Keratinocyte (primary cell): Measurements from ENCODE around the gene SH3BGRL3. TPM values are rescaled to one million over a fixed set of nuclear protein-coding genes. Genes with fewer than 3 reads are reported as not detected.
"Not testable (repeated sequence)": the region's sequence is repeated elsewhere in the genome, so short reads cannot be mapped to it uniquely, and the experiment has no call there.

Source experiments
- DNase-seq: peaks from one replicate; pipeline ENCODE4 v3.0.0-alpha.2; 2011; ENCODE audit warnings: low read depth, missing footprints, low spot score
- FAIRE-seq: peaks from 2 replicates; lab custom pipeline; 2011; peaks lifted over from hg19 to GRCh38; lab: Jason Lieb, UNC
- H2AFZ ChIP-seq: 2 replicates; pipeline ENCODE4 v1.6.0; 2012; ENCODE audit warnings: low read length, control low read depth, inconsistent platforms; ENCODE audit not compliant: control insufficient read depth
- H3K27ac ChIP-seq: 2 replicates; pipeline ENCODE4 v1.5.1; 2011; ENCODE audit warnings: low read length; ENCODE audit not compliant: control insufficient read depth, insufficient read depth
- H3K27me3 ChIP-seq: 3 replicates; pipeline ENCODE4 v1.6.0; 2011; ENCODE audit warnings: low read length; ENCODE audit not compliant: control insufficient read depth, insufficient read depth; ENCODE audit errors: extremely low read depth
- H3K36me3 ChIP-seq, 2 experiments: 2 replicates in 1 of 2; 3 replicates in 1 of 2; pipeline ENCODE4 v1.5.1; 2011; ENCODE audit warnings: low read length in 2 of 2, mild to moderate bottlenecking in 1 of 2; ENCODE audit not compliant: control insufficient read depth in 2 of 2, insufficient read depth in 2 of 2; ENCODE audit errors: extremely low read depth in 1 of 2
- H3K4me1 ChIP-seq: 3 replicates; pipeline ENCODE4 v1.5.1; 2011; ENCODE audit warnings: low read length; ENCODE audit not compliant: control insufficient read depth, insufficient read depth; ENCODE audit errors: extremely low read depth
- H3K4me2 ChIP-seq: 3 replicates; pipeline ENCODE4 v1.6.0; 2011; ENCODE audit warnings: low read depth, low read length; ENCODE audit not compliant: control insufficient read depth, insufficient read depth; ENCODE audit errors: extremely low read depth
- H3K4me3 ChIP-seq, 3 experiments: fragments of 200-600 bp in 1 of 3; sonication (generic) in 1 of 3; 2 replicates in 2 of 3; 3 replicates in 1 of 3; pipeline ENCODE4 v1.5.1; 2011 to 2016; ENCODE audit warnings: low read length in 3 of 3, mild to moderate bottlenecking in 3 of 3, control low read depth in 2 of 3, inconsistent platforms in 1 of 3, low read depth in 1 of 3, mixed read lengths in 1 of 3, mixed run types in 1 of 3, moderate library complexity in 1 of 3; ENCODE audit not compliant: control insufficient read depth in 2 of 3, insufficient read depth in 2 of 3; ENCODE audit errors: extremely low read depth in 1 of 3
- H3K79me2 ChIP-seq: 2 replicates; pipeline ENCODE4 v1.6.0; 2012; ENCODE audit warnings: low read length; ENCODE audit not compliant: control insufficient read depth, insufficient read depth
- H3K9ac ChIP-seq: 3 replicates; pipeline ENCODE4 v1.6.0; 2011; ENCODE audit warnings: low read length; ENCODE audit not compliant: control insufficient read depth, insufficient read depth; ENCODE audit errors: extremely low read depth
- H3K9me1 ChIP-seq: 3 replicates; pipeline ENCODE4 v1.6.0; 2011; ENCODE audit warnings: low read length; ENCODE audit not compliant: control insufficient read depth, insufficient read depth; ENCODE audit errors: extremely low read depth
- H3K9me3 ChIP-seq: 2 replicates; pipeline ENCODE4 v1.5.1; 2012; ENCODE audit warnings: low read depth, low read length; ENCODE audit not compliant: control insufficient read depth
- H4K20me1 ChIP-seq: 3 replicates; pipeline ENCODE4 v1.6.0; 2011; ENCODE audit warnings: low read length; ENCODE audit not compliant: control insufficient read depth, insufficient read depth; ENCODE audit errors: extremely low read depth
- EZH2 ChIP-seq: IDR thresholded peaks from one replicate; pipeline ENCODE4 v1.6.1; 2012; ENCODE audit warnings: inconsistent platforms, mild to moderate bottlenecking, low read length, moderate library complexity
- dilution Hi-C: fragments of 300-500 bp; cut with MboI; formaldehyde crosslinking; loops from one replicate; pipeline ENCODE4 v1.7.0; 2020; ENCODE audit warnings: low sequenced_read_pairs; ENCODE audit not compliant: extremely low pct_ligation_motif_present
- polyA plus RNA-seq, 5 experiments: library from polyadenylated mRNA; depleted of rRNA in 3 of 5; stranded (reverse) in 3 of 5; stranded (forward) in 1 of 5; unstranded in 1 of 5; fragments of >200 nt; gene quantifications; 1 replicate in 1 of 5; 2 replicates in 3 of 5; 3 replicates in 1 of 5; pipeline versions ENCODE4 v1.2.1 to v1.2.3, GENCODE V29; 2011 to 2012; ENCODE audit warnings: missing spikeins in 2 of 5, low read depth in 1 of 5, low replicate concordance in 1 of 5
- TF ChIP-seq, protein P1 (sequence below), 3 experiments: IDR thresholded peaks in 1 of 3; conservative IDR thresholded peaks in 1 of 3; optimal IDR thresholded peaks in 1 of 3; 2 replicates in 2 of 3; 3 replicates in 1 of 3; pipeline versions ENCODE3 to v1.5.1; 2011; ENCODE audit warnings: low read length in 3 of 3, mild to moderate bottlenecking in 3 of 3, moderate library complexity in 2 of 3, control low read depth in 1 of 3, inconsistent platforms in 1 of 3; ENCODE audit not compliant: insufficient read depth in 2 of 3; ENCODE audit errors: extremely low read depth in 1 of 3

Gene SH3BGRL3
- polyA plus RNA-seq, 1 donor (not counting 4 experiments of a cell fraction or from before 2014, with no cell fraction given), result 196 TPM

DNA sequence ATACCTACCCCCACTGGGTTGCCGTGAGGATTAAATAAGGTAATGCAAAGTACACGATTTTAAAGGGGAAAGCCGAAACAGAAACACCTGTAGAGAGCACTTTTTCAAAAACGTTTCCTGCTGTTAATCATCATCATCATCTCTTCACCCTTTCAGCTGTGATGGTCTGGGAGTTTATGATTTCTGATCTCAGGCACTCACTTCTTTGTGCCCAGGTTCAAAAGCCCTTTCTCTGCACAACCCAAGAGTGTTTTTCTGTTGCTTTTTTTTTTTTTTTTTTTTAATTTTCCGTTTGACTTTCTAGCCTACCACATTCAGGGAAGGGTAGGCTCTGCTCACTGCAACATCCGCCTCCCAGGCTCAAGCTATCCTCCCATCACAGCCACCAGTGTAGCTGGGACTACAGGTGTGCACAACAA lies 27.5 kb downstream of the SH3BGRL3 start:
- Histone ChIP-seq H3K9me1 (no peaks in the 10 kb centered on the region), H3K9me3 (no peaks in the 10 kb centered on the region), H3K27ac (no peak overlapping the region), H3K4me1 (peaks cover 12% of the 10 kb centered on the region), H3K27me3 (no peaks in the 10 kb centered on the region), H3K36me3 (no peaks in the 10 kb centered on the region), H3K79me2 (peaks cover 3% of the 10 kb centered on the region), H3K4me2 (peak overlapping the region; percentile 87), H3K4me3 (peak overlapping the region in 1 of 3 experiments; percentile 97), H3K9ac (no peak overlapping the region), H4K20me1 (no peaks in the 10 kb centered on the region), H2AFZ (peak overlapping the region; percentile 87)
- dilution Hi-C loops, result no loop called here
- TF ChIP-seq EZH2, result no peak
- TF ChIP-seq, protein P1, sequence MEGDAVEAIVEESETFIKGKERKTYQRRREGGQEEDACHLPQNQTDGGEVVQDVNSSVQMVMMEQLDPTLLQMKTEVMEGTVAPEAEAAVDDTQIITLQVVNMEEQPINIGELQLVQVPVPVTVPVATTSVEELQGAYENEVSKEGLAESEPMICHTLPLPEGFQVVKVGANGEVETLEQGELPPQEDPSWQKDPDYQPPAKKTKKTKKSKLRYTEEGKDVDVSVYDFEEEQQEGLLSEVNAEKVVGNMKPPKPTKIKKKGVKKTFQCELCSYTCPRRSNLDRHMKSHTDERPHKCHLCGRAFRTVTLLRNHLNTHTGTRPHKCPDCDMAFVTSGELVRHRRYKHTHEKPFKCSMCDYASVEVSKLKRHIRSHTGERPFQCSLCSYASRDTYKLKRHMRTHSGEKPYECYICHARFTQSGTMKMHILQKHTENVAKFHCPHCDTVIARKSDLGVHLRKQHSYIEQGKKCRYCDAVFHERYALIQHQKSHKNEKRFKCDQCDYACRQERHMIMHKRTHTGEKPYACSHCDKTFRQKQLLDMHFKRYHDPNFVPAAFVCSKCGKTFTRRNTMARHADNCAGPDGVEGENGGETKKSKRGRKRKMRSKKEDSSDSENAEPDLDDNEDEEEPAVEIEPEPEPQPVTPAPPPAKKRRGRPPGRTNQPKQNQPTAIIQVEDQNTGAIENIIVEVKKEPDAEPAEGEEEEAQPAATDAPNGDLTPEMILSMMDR (optimal IDR thresholded peaks at IDR 0.05 in 1 of 3, IDR thresholded peaks at IDR 0.05 in 1 of 3, conservative IDR thresholded peaks at IDR 0.05 in 1 of 3; ENCODE audit: extremely low read depth in 1 of 3, insufficient read depth in 2 of 3, low read length in 3 of 3), result no peak
- FAIRE-seq (no peak), DNase-seq (no peak)

DNA sequence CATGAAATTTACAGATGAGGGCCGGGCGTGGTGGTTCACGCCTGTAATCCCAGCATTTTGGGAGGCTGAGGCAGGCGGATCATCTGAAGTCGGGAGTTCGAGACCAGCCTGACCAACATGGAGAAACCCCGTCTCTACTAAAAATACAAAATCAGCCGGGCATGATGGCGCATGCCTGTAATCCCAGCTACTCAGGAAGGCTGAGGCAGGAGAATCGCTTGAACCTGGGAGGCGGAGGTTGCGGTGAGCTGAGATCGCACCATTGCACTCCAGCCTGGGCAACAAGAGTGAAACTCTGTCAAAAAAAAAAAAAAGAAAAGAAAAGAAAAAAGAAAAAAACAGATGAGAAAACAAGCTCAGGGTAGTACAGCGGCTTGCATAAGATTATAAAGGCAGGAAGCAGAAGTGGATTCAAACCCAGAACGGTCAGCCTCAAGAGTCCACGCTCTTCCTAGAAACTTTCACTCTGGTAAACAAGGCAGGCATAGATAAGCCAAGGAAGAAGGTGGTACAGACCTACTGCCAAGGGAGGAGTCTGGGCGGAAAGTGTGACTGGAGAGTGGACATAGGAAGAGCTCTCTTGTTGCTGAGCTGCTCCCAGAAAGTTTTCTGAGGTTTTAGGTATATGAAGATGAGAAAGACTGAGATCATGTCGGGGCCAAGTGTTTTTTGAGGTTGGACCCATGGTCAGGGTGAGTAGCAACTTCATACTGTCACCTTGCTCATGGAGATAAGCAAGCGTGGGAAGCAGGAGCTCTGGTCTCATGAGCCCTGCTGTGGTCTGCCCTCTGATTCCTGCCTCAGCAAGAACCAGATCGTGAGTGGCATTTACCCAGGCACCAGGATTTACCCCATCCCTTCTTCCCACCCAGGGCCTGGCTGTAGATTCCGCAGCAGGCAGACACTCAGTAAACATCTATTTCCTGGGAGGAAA lies 28.3 kb downstream of the SH3BGRL3 start:
- FAIRE-seq, H3K27ac ChIP-seq, H4K20me1 ChIP-seq, H3K27me3 ChIP-seq, H3K9me3 ChIP-seq, H3K4me2 ChIP-seq, dilution Hi-C loops, H3K9ac ChIP-seq, H3K9me1 ChIP-seq, H3K4me3 ChIP-seq, DNase-seq, H3K36me3 ChIP-seq, H3K79me2 ChIP-seq: not testable (repeated sequence)
- H3K4me1 ChIP-seq, result peaks cover 12% of the 10 kb centered on the region
- H2AFZ ChIP-seq, result peak overlapping the region; percentile 22
